Measurements from ENCODE around the gene ZYX.

The ZYX gene

DNA sequence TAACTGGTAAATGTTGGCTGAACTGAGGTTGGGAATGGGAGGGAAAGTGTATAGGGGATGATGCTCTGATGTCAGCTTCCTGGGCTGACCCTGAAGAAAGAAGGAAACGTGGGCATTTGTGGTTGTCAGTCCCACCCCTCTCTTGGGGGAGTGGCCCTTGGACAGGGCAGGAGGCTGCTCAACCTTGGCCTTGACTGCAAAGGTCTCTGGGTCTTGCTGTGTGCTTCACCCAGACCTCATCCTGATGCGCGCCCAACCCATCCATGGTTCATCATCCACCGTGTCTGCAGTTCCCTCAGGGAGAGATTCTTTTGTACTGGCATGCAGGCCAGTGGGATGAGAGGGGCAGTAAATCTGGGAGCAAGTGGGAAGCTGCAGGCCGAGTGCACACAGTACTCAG, 4.7 kb upstream of the ZYX start:
- peaks cover 23% of the 10 kb centered on the region for H3K79me2 ChIP-seq (ENCODE audit: control insufficient read depth, insufficient read depth, low read length, unreplicated experiment)
- no peaks in the 10 kb centered on the region for H3K27me3 ChIP-seq (ENCODE audit: insufficient read depth, low read length)
- H3K4me3 ChIP-seq (ENCODE audit: low read depth, low read length), result no peak overlapping the region
- H3K27ac ChIP-seq (ENCODE audit: low read depth, low read length), result no peak overlapping the region
- H3K4me1 ChIP-seq (ENCODE audit: control insufficient read depth, insufficient read depth, low read length, unreplicated experiment), result peaks cover 32% of the 10 kb centered on the region
- H2AFZ ChIP-seq (ENCODE audit: low read length, unreplicated experiment), result no peak overlapping the region
- H3K36me3 ChIP-seq (ENCODE audit: insufficient read depth, low read length), result no peaks in the 10 kb centered on the region

- Histone ChIP-seq H3K27me3 (ENCODE audit: insufficient read depth, low read length) (no peaks in the 10 kb centered on the region), H3K36me3 (ENCODE audit: insufficient read depth, low read length) (peaks cover 3% of the 10 kb centered on the region; the same call in 1 of the 2 replicates), H3K4me3 (ENCODE audit: low read depth, low read length) (peak overlapping the region; percentile 93), H3K79me2 (ENCODE audit: control insufficient read depth, insufficient read depth, low read length, unreplicated experiment) (peaks cover 56% of the 10 kb centered on the region), H2AFZ (ENCODE audit: low read length, unreplicated experiment) (peak overlapping the region; percentile 39), H3K27ac (ENCODE audit: low read depth, low read length) (peak overlapping the region; percentile 96), H3K4me1 (ENCODE audit: control insufficient read depth, insufficient read depth, low read length, unreplicated experiment) (peaks cover 43% of the 10 kb centered on the region)
These were observed 1.4 kb upstream of the ZYX start for GRCh38 chr7:143379611-143380259.

DNA sequence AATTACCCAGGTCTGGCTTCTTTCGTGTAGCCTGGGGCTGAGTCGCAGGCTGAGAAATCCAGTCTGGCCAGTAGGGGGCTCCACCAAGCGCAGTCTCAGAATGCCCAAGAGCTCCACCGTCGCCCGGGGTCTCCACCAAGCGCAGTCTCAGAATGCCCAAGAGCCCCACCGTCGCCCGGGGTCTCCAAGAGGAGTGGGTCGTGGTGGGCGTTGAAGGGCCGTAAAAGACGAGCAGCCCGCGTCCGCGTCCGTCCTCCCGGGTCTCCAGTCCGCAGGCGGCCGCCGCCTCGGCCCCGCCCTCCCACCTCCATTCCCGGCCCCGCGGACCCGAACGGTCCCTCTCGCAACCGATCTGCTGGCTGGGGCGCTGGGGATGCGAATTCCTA, 892 bp upstream of the ZYX start:
- peaks cover 43% of the 10 kb centered on the region for H3K4me1 ChIP-seq (ENCODE audit: control insufficient read depth, insufficient read depth, low read length, unreplicated experiment)
- peak overlapping the region; percentile 93 for H3K4me3 ChIP-seq (ENCODE audit: low read depth, low read length)
- peaks cover 61% of the 10 kb centered on the region for H3K79me2 ChIP-seq (ENCODE audit: control insufficient read depth, insufficient read depth, low read length, unreplicated experiment)
- no peaks in the 10 kb centered on the region for H3K27me3 ChIP-seq (ENCODE audit: insufficient read depth, low read length)
- H2AFZ ChIP-seq (ENCODE audit: low read length, unreplicated experiment), result peak overlapping the region; percentile 89
- peak overlapping the region; percentile 96 for H3K27ac ChIP-seq (ENCODE audit: low read depth, low read length)
- peaks cover 3% of the 10 kb centered on the region; the same call in 1 of the 2 replicates for H3K36me3 ChIP-seq (ENCODE audit: insufficient read depth, low read length)

- H3K36me3 ChIP-seq (ENCODE audit: insufficient read depth, low read length), result peaks cover 3% of the 10 kb centered on the region; the same call in 1 of the 2 replicates
- peaks cover 45% of the 10 kb centered on the region for H3K4me1 ChIP-seq (ENCODE audit: control insufficient read depth, insufficient read depth, low read length, unreplicated experiment)
- H3K79me2 ChIP-seq (ENCODE audit: control insufficient read depth, insufficient read depth, low read length, unreplicated experiment), result peaks cover 73% of the 10 kb centered on the region
- H3K27me3 ChIP-seq (ENCODE audit: insufficient read depth, low read length), result no peaks in the 10 kb centered on the region
- H3K27ac ChIP-seq (ENCODE audit: low read depth, low read length), result peak overlapping the region; percentile 96
- no peak overlapping the region for H2AFZ ChIP-seq (ENCODE audit: low read length, unreplicated experiment)
- peak overlapping the region; percentile 93 for H3K4me3 ChIP-seq (ENCODE audit: low read depth, low read length)
These were observed 431 bp downstream of the ZYX start for GRCh38 chr7:143381427-143382125.

GRCh38 chr7:143382126-143382790, 1.1 kb downstream of the ZYX start:
- H3K27me3 ChIP-seq (ENCODE audit: insufficient read depth, low read length), result no peaks in the 10 kb centered on the region
- H3K27ac ChIP-seq (ENCODE audit: low read depth, low read length), result peak overlapping the region; percentile 96
- peaks cover 80% of the 10 kb centered on the region for H3K79me2 ChIP-seq (ENCODE audit: control insufficient read depth, insufficient read depth, low read length, unreplicated experiment)
- peak overlapping the region; percentile 93 for H3K4me3 ChIP-seq (ENCODE audit: low read depth, low read length)
- peaks cover 45% of the 10 kb centered on the region for H3K4me1 ChIP-seq (ENCODE audit: control insufficient read depth, insufficient read depth, low read length, unreplicated experiment)
- H2AFZ ChIP-seq (ENCODE audit: low read length, unreplicated experiment), result no peak overlapping the region
- H3K36me3 ChIP-seq (ENCODE audit: insufficient read depth, low read length), result peaks cover 3% of the 10 kb centered on the region; the same call in 1 of the 2 replicates

DNA sequence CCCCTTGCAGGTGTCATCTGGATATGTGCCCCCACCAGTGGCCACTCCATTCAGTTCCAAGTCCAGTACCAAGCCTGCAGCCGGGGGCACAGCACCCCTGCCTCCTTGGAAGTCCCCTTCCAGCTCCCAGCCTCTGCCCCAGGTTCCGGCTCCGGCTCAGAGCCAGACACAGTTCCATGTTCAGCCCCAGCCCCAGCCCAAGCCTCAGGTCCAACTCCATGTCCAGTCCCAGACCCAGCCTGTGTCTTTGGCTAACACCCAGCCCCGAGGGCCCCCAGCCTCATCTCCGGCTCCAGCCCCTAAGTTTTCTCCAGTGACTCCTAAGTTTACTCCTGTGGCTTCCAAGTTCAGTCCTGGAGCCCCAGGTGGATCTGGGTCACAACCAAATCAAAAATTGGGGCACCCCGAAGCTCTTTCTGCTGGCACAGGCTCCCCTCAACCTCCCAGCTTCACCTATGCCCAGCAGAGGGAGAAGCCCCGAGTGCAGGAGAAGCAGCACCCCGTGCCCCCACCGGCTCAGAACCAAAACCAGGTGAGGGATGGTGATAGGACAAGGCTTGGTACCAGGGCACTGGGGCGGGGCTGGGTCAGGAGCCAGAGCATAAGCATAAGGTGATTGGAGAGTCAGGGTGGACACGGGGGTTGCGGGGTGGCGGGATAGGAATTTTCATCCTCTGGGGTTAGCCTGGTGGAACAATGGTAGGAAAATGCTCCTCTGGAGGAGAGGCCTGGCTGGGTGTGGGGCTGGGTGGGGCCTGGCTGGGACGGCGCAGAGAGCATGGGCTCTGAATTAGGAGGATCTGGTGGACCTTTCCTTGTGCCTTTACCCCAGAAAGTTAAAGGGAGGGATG, 1.9 kb downstream of the ZYX start:
- Histone ChIP-seq H2AFZ (ENCODE audit: low read length, unreplicated experiment) (no peak overlapping the region), H3K36me3 (ENCODE audit: insufficient read depth, low read length) (peaks cover 3% of the 10 kb centered on the region; the same call in 1 of the 2 replicates), H3K4me1 (ENCODE audit: control insufficient read depth, insufficient read depth, low read length, unreplicated experiment) (peaks cover 45% of the 10 kb centered on the region), H3K27me3 (ENCODE audit: insufficient read depth, low read length) (no peaks in the 10 kb centered on the region), H3K27ac (ENCODE audit: low read depth, low read length) (peak overlapping the region; percentile 96), H3K79me2 (ENCODE audit: control insufficient read depth, insufficient read depth, low read length, unreplicated experiment) (peaks cover 85% of the 10 kb centered on the region), H3K4me3 (ENCODE audit: low read depth, low read length) (peak overlapping the region; percentile 93)

- Histone ChIP-seq H3K27me3 (ENCODE audit: insufficient read depth, low read length) (no peaks in the 10 kb centered on the region), H3K4me1 (ENCODE audit: control insufficient read depth, insufficient read depth, low read length, unreplicated experiment) (peaks cover 45% of the 10 kb centered on the region), H3K36me3 (ENCODE audit: insufficient read depth, low read length) (peaks cover 3% of the 10 kb centered on the region; the same call in 1 of the 2 replicates), H2AFZ (ENCODE audit: low read length, unreplicated experiment) (no peak overlapping the region), H3K27ac (ENCODE audit: low read depth, low read length) (peak overlapping the region; percentile 28), H3K79me2 (ENCODE audit: control insufficient read depth, insufficient read depth, low read length, unreplicated experiment) (peaks cover 83% of the 10 kb centered on the region), H3K4me3 (ENCODE audit: low read depth, low read length) (peak overlapping the region; percentile 93)
These were observed 2.5 kb downstream of the ZYX start for GRCh38 chr7:143383642-143383957.

DNA sequence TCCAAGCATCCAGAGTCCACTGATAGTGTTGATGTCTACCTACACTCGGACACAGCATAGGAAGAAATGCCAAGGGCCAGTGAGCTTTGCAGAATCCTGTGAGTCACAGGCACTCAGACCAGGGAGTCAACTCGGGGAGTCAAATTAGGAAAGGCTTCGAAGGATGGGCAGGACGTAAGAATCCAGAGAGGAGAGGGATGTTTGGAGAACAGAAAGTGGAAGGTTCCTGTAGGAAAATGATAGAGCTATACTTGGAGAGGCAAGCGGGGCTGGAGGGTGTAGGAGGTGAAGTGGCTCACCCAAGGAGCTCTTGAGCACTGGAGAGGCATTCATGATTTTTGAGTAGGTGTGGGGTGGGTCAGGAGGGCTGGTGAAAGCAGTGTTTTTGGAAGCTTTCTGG, 3.0 kb downstream of the ZYX start:
- peak overlapping the region; percentile 28; the same call in 1 of the 2 replicates for H3K27ac ChIP-seq (ENCODE audit: low read depth, low read length)
- H3K4me3 ChIP-seq (ENCODE audit: low read depth, low read length), result peak overlapping the region; percentile 93
- no peak overlapping the region for H2AFZ ChIP-seq (ENCODE audit: low read length, unreplicated experiment)
- H3K79me2 ChIP-seq (ENCODE audit: control insufficient read depth, insufficient read depth, low read length, unreplicated experiment), result peaks cover 77% of the 10 kb centered on the region
- peaks cover 44% of the 10 kb centered on the region for H3K4me1 ChIP-seq (ENCODE audit: control insufficient read depth, insufficient read depth, low read length, unreplicated experiment)
- no peaks in the 10 kb centered on the region for H3K27me3 ChIP-seq (ENCODE audit: insufficient read depth, low read length)
- H3K36me3 ChIP-seq (ENCODE audit: insufficient read depth, low read length), result peaks cover 7% of the 10 kb centered on the region; the same call in 1 of the 2 replicates

DNA sequence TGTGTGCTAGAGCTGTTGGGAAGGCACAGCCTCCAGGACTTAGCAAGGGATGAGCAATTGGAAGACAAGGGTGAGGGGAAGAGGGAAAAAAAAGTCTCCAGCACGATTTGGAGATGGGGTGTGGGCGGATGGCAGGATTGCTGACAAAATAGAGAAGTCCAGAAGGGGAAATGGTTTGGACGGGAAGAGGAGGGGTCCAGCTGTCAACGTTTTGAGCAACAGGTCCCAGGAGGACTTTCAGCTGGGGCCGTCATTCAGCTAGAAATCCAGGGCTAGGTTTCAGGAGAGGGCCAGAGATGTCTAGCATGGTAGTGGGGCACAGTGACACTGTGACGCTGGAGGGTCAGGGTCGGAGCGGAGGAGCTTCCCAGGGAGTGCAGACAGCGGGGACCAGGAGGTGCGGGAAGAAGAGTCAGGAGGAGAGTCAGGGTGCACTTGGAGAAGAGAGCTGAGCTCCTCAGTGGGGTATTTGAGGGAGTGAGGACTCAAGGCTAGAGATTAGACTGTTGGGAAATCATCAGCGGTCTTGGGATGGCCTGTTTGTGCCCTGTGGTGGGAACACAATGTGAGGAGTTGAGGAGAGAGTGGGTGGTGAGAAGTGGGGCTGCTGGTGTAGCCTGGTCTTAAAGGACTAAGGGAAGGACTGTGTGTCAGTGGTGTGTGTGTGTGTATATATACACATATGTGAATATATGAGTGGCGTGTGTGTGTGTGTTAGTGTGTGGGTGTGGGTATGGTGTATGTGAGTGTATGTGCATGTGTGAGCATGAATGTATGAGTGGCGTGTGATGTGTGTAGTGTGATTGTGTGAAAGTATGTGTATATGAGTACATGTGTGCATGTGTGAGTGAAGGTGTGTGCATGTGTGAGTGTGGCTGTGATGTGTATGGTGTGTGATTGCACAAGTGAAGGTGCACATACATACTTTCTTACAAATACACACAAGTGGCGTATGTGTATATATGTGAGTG, 3.8 kb downstream of the ZYX start:
- Histone ChIP-seq H3K27me3 (ENCODE audit: insufficient read depth, low read length) (no peaks in the 10 kb centered on the region), H3K27ac (ENCODE audit: low read depth, low read length) (peak overlapping the region; percentile 41), H2AFZ (ENCODE audit: low read length, unreplicated experiment) (no peak overlapping the region), H3K79me2 (ENCODE audit: control insufficient read depth, insufficient read depth, low read length, unreplicated experiment) (peaks cover 69% of the 10 kb centered on the region), H3K4me1 (ENCODE audit: control insufficient read depth, insufficient read depth, low read length, unreplicated experiment) (peaks cover 49% of the 10 kb centered on the region), H3K4me3 (ENCODE audit: low read depth, low read length) (peak overlapping the region; percentile 93), H3K36me3 (ENCODE audit: insufficient read depth, low read length) (peaks cover 10% of the 10 kb centered on the region; the same call in 1 of the 2 replicates)
